Measurements from ENCODE around the gene USP17L21.
"Not testable (repeated sequence)": the region's sequence is repeated elsewhere in the genome, so short reads cannot be mapped to it uniquely, and the experiment has no call there.

GRCh38 chr4:9215105-9215504 is 47.6 kb upstream of the USP17L21 start, which contains the start of gene USP17L11:
- TF ChIP-seq CTCF (IDR thresholded peaks at IDR 0.05); EZH2 (IDR thresholded peaks at IDR 0.05; ENCODE audit: borderline replicate concordance, insufficient read depth, low read depth, low read length, poor library complexity, severe bottlenecking): not testable (repeated sequence)
